WTC11 (cell line): ENCODE results near the gene HCLS1. TPM values are rescaled to one million over a fixed set of nuclear protein-coding genes. Genes with fewer than 3 reads are reported as not detected.

Experiments
- ATF6 ChIP-seq: sonication (generic); formaldehyde crosslinking; IDR thresholded peaks from 2 replicates; pipeline ENCODE4 v1.8.1; 2023; ENCODE audit warnings: mild to moderate bottlenecking, missing genetic modification reagents
- CBFB ChIP-seq: sonication (generic); formaldehyde crosslinking; IDR thresholded peaks from 2 replicates; pipeline ENCODE4 v1.8.1; 2022; ENCODE audit warnings: mild to moderate bottlenecking, low read depth, missing genetic modification reagents
- E2F4 ChIP-seq: sonication (generic); formaldehyde crosslinking; IDR thresholded peaks from 2 replicates; pipeline ENCODE4 v1.8.1; 2022; ENCODE audit warnings: low read depth, mild to moderate bottlenecking, moderate library complexity, missing genetic modification reagents, borderline replicate concordance
- ELF4 ChIP-seq: sonication (generic); formaldehyde crosslinking; IDR thresholded peaks from 2 replicates; pipeline ENCODE4 v1.8.1; 2022; ENCODE audit warnings: low read depth, mild to moderate bottlenecking, moderate library complexity, missing genetic modification reagents
- EMX1 ChIP-seq: fragments of 250-450 bp; sonication (Bioruptor Pico); IDR thresholded peaks from 2 replicates; pipeline ENCODE4 v1.8.0; 2021; ENCODE audit warnings: mild to moderate bottlenecking
- ERG ChIP-seq: fragments of 250-450 bp; sonication (Bioruptor Pico); IDR thresholded peaks from 2 replicates; pipeline ENCODE4 v1.8.0; 2021; ENCODE audit warnings: mild to moderate bottlenecking
- ESRRA ChIP-seq: sonication (generic); formaldehyde crosslinking; IDR thresholded peaks from 2 replicates; pipeline ENCODE4 v1.8.1; 2022; ENCODE audit warnings: mild to moderate bottlenecking, missing genetic modification reagents, borderline replicate concordance
- ETV6 ChIP-seq: sonication (generic); formaldehyde crosslinking; IDR thresholded peaks from 2 replicates; pipeline ENCODE4 v1.8.1; 2022; ENCODE audit warnings: mild to moderate bottlenecking, missing genetic modification reagents
- IRF1 ChIP-seq: sonication (generic); formaldehyde crosslinking; IDR thresholded peaks from 2 replicates; pipeline ENCODE4 v1.8.0; 2023; ENCODE audit warnings: missing genetic modification reagents
- JAZF1 ChIP-seq: fragments of 250-450 bp; sonication (Bioruptor Pico); IDR thresholded peaks from 2 replicates; pipeline ENCODE4 v1.9.0; 2021; ENCODE audit warnings: moderate library complexity, mild to moderate bottlenecking, inconsistent platforms
- NR1H2 ChIP-seq: sonication (generic); formaldehyde crosslinking; IDR thresholded peaks from 2 replicates; pipeline ENCODE4 v1.9.0; 2021; ENCODE audit warnings: mild to moderate bottlenecking, moderate library complexity, missing genetic modification reagents
- PREB ChIP-seq: sonication (generic); formaldehyde crosslinking; IDR thresholded peaks from 2 replicates; pipeline ENCODE4 v1.8.1; 2022; ENCODE audit warnings: mild to moderate bottlenecking, missing genetic modification reagents, moderate library complexity, borderline replicate concordance
- RORB ChIP-seq: fragments of 250-450 bp; sonication (Bioruptor Pico); IDR thresholded peaks from 2 replicates; pipeline ENCODE4 v1.9.0; 2021; ENCODE audit warnings: mild to moderate bottlenecking
- SP1 ChIP-seq: sonication (generic); formaldehyde crosslinking; conservative IDR thresholded peaks from 2 replicates; pipeline ENCODE4 v1.8.1; 2022; ENCODE audit warnings: missing genetic modification reagents
- TP53 ChIP-seq: sonication (generic); formaldehyde crosslinking; IDR thresholded peaks from 2 replicates; pipeline ENCODE4 v1.8.1; 2023; ENCODE audit warnings: mild to moderate bottlenecking, missing genetic modification reagents
- USF2 ChIP-seq: sonication (generic); formaldehyde crosslinking; IDR thresholded peaks from 2 replicates; pipeline ENCODE4 v1.8.1; 2023; ENCODE audit warnings: mild to moderate bottlenecking, missing genetic modification reagents, moderate library complexity
- ZMAT4 ChIP-seq: fragments of 250-450 bp; sonication (Bioruptor Pico); IDR thresholded peaks from 2 replicates; pipeline ENCODE4 v1.9.0; 2021; ENCODE audit warnings: mild to moderate bottlenecking
- ZNF219 ChIP-seq: sonication (generic); formaldehyde crosslinking; IDR thresholded peaks from 2 replicates; pipeline ENCODE4 v1.8.0; 2023; ENCODE audit warnings: missing genetic modification reagents, mild to moderate bottlenecking, borderline replicate concordance
- ZNF317 ChIP-seq: sonication (generic); formaldehyde crosslinking; IDR thresholded peaks from 2 replicates; pipeline ENCODE4 v1.8.1; 2023; ENCODE audit warnings: low read depth, mild to moderate bottlenecking, moderate library complexity, missing genetic modification reagents, borderline replicate concordance
- ZNF396 ChIP-seq: fragments of 250-450 bp; sonication (Bioruptor Pico); IDR thresholded peaks from 2 replicates; pipeline ENCODE4 v1.8.0; 2021; ENCODE audit warnings: mild to moderate bottlenecking, moderate library complexity, borderline replicate concordance
- ZNF423 ChIP-seq: fragments of 250-450 bp; sonication (Bioruptor Pico); IDR thresholded peaks from 2 replicates; pipeline ENCODE4 v2.1.2; 2022; ENCODE audit warnings: mild to moderate bottlenecking, moderate library complexity
- ZNF532 ChIP-seq: fragments of 250-450 bp; sonication (Bioruptor Pico); IDR thresholded peaks from 2 replicates; pipeline ENCODE4 v1.9.0; 2021; ENCODE audit warnings: mild to moderate bottlenecking, borderline replicate concordance
- total RNA-seq: library from RNA; stranded (reverse); gene quantifications from 3 replicates; pipeline ENCODE4 v1.2.3, GENCODE V29; 2021

HCLS1 gene
- total RNA-seq, 1 experiment from 2014 or later = 2.6 TPM

- TF ChIP-seq ZNF532 (CRISPR knock-in tag) = peak; percentile 16
- TF ChIP-seq RORB (CRISPR knock-in tag) = no peak
- no peak for TF ChIP-seq ESRRA
- TF ChIP-seq PREB (CRISPR knock-in tag) = no peak
- TF ChIP-seq IRF1 (CRISPR knock-in tag) = no peak
- no peak for TF ChIP-seq JAZF1 (CRISPR knock-in tag)
- TF ChIP-seq E2F4 (CRISPR knock-in tag) = no peak
- TF ChIP-seq EMX1 (CRISPR knock-in tag) = no peak
- peak; percentile 74; the same call in 1 of the 2 replicates for TF ChIP-seq ETV6
- no peak for TF ChIP-seq ERG (CRISPR knock-in tag)
- TF ChIP-seq ATF6 (CRISPR knock-in tag) = no peak
- TF ChIP-seq CBFB (CRISPR knock-in tag) = no peak
- TF ChIP-seq ZNF317 (CRISPR knock-in tag) = no peak
- TF ChIP-seq USF2 (CRISPR knock-in tag) = peak; percentile 27; the same call in 1 of the 2 replicates
- no peak for TF ChIP-seq ZNF396 (CRISPR knock-in tag)
- TF ChIP-seq ZNF423 = no peak; the same call in 1 of the 2 replicates
- TF ChIP-seq TP53 = no peak
- TF ChIP-seq ZNF219 (CRISPR knock-in tag) = no peak
- TF ChIP-seq NR1H2 (CRISPR knock-in tag) = no peak
- no peak for TF ChIP-seq ZMAT4 (CRISPR knock-in tag)
- no peak for TF ChIP-seq ELF4
- peak; percentile 61 for TF ChIP-seq SP1 (CRISPR knock-in tag)
Observed at GRCh38 chr3:121592856-121593702, 67.6 kb downstream of the HCLS1 start, which contains the start of gene FBXO40 (continued).
